SK-N-SH (cell line): ENCODE results near the gene CERS6. TPM values are rescaled to one million over a fixed set of nuclear protein-coding genes. Genes with fewer than 3 reads are reported as not detected.

ENCODE experiments used
- CTCF ChIA-PET: fragments of 300-600, 350-600 bp; formaldehyde crosslinking; extraction: SDS; loops from one replicate; lab custom pipeline; 2021; lab: Yijun Ruan, JAX
- POLR2A ChIA-PET: fragments of 350-600 bp; sonication (Branson Sonifier 250); formaldehyde crosslinking; extraction: SDS; loops from one replicate; lab custom pipeline; 2020; ENCODE audit warnings: antibody characterized with exemption, inconsistent platforms; lab: Yijun Ruan, JAX
- DNase-seq: peaks from one replicate; pipeline ENCODE4 v3.0.0; 2012
- H2AFZ ChIP-seq: fragments of 200-600 bp; sonication (generic); 2 replicates; pipeline ENCODE4 v1.8.1; 2016; ENCODE audit warnings: antibody characterized with exemption, mild to moderate bottlenecking, low read depth
- H3F3A ChIP-seq: fragments of 200-600 bp; sonication (generic); replicated peaks from 2 replicates; pipeline ENCODE3; 2016; ENCODE audit warnings: antibody characterized with exemption, mild to moderate bottlenecking; ENCODE audit not compliant: insufficient read depth
- H3K27ac ChIP-seq, 2 experiments: fragments of 200-500 bp in 1 of 2; fragments of 200-600 bp in 1 of 2; sonication (Bioruptor generic) in 1 of 2; sonication (generic), shearing (Covaris generic) in 1 of 2; 2 replicates each; pipeline versions ENCODE4 v1.5.1 to v1.6.1; 2014 to 2016; ENCODE audit warnings: low read depth in 2 of 2, inconsistent platforms in 1 of 2, low read length in 1 of 2, mild to moderate bottlenecking in 1 of 2, mixed read lengths in 1 of 2
- H3K27me3 ChIP-seq: fragments of 200-600 bp; sonication (generic), shearing (Covaris generic); 2 replicates; pipeline ENCODE4 v1.6.1; 2016; ENCODE audit warnings: mixed run types; ENCODE audit not compliant: insufficient read depth
- H3K36me3 ChIP-seq, 2 experiments: fragments of 200-500 bp in 1 of 2; fragments of 200-600 bp in 1 of 2; sonication (Bioruptor generic) in 1 of 2; sonication (generic) in 1 of 2; replicated peaks in 1 of 2; 2 replicates each; pipeline versions ENCODE3 to v1.5.1; 2014 to 2016; ENCODE audit warnings: low read length in 1 of 2, mild to moderate bottlenecking in 1 of 2; ENCODE audit not compliant: insufficient read depth in 2 of 2, control insufficient read depth in 1 of 2
- H3K4me1 ChIP-seq, 2 experiments: fragments of 200-500 bp in 1 of 2; fragments of 200-600 bp in 1 of 2; sonication (Bioruptor generic) in 1 of 2; sonication (generic), shearing (Covaris generic) in 1 of 2; 2 replicates each; pipeline versions ENCODE4 v1.5.1 to v1.6.1; 2014 to 2016; ENCODE audit warnings: low read depth in 1 of 2, low read length in 1 of 2, mixed run types in 1 of 2; ENCODE audit not compliant: insufficient read depth in 2 of 2, control insufficient read depth in 1 of 2
- H3K4me2 ChIP-seq: fragments of 200-600 bp; sonication (generic), shearing (Covaris generic); 2 replicates; pipeline ENCODE4 v1.6.1; 2017; ENCODE audit warnings: mixed run types
- H3K4me3 ChIP-seq, 2 experiments: fragments of 200-500 bp in 1 of 2; fragments of 200-600 bp in 1 of 2; sonication (Bioruptor generic) in 1 of 2; sonication (generic), shearing (Covaris generic) in 1 of 2; 2 replicates each; pipeline versions ENCODE4 v1.5.1 to v1.8.1; 2014 to 2016; ENCODE audit warnings: low read depth in 2 of 2, inconsistent platforms in 1 of 2, low read length in 1 of 2, mild to moderate bottlenecking in 1 of 2, mixed read lengths in 1 of 2, moderate library complexity in 1 of 2
- H3K79me2 ChIP-seq: fragments of 200-600 bp; sonication (generic); 2 replicates; pipeline ENCODE4 v1.8.1; 2017; ENCODE audit warnings: mild to moderate bottlenecking; ENCODE audit not compliant: insufficient read depth
- H3K9ac ChIP-seq: fragments of 200-600 bp; sonication (generic); 2 replicates; pipeline ENCODE4 v1.6.1; 2017; ENCODE audit warnings: mixed run types
- H3K9me2 ChIP-seq: fragments of 200-600 bp; sonication (generic); 2 replicates; pipeline ENCODE4 v1.6.1; 2017; ENCODE audit warnings: mixed run types
- H3K9me3 ChIP-seq: fragments of 200-600 bp; sonication (generic); 2 replicates; pipeline ENCODE4 v1.6.1; 2017; ENCODE audit warnings: mixed run types, mild to moderate bottlenecking, moderate library complexity
- H4K20me1 ChIP-seq: fragments of 200-600 bp; sonication (generic); 2 replicates; pipeline ENCODE4 v1.6.1; 2017; ENCODE audit warnings: mild to moderate bottlenecking, mixed run types; ENCODE audit not compliant: insufficient read depth
- ELF1 ChIP-seq: IDR thresholded peaks from 2 replicates; pipeline ENCODE4 v1.4.0; 2012
- EP300 ChIP-seq, 2 experiments: IDR thresholded peaks; 2 replicates each; pipeline versions ENCODE4 v1.4.0 to v1.6.1; 2012; ENCODE audit warnings: borderline replicate concordance in 1 of 2, low read depth in 1 of 2, low read length in 1 of 2
- FOXJ3 ChIP-seq: sonication (generic); formaldehyde crosslinking; IDR thresholded peaks from 2 replicates; pipeline ENCODE4 v1.5.1; 2020; ENCODE audit warnings: mild to moderate bottlenecking, missing genetic modification reagents
- FOXM1 ChIP-seq: IDR thresholded peaks from 2 replicates; pipeline ENCODE4 v1.4.0; 2012; ENCODE audit warnings: low read depth, mild to moderate bottlenecking
- GABPA ChIP-seq: IDR thresholded peaks from 2 replicates; pipeline ENCODE4 v1.4.0; 2012; ENCODE audit warnings: low read depth, mild to moderate bottlenecking
- GATA2 ChIP-seq: sonication (generic); formaldehyde crosslinking; IDR thresholded peaks from 2 replicates; pipeline ENCODE4 v1.5.0; 2020; ENCODE audit warnings: mild to moderate bottlenecking, missing genetic modification reagents
- NFIC ChIP-seq: IDR thresholded peaks from 2 replicates; pipeline ENCODE4 v1.4.0; 2012; ENCODE audit warnings: borderline replicate concordance
- NRF1 ChIP-seq: IDR thresholded peaks from 2 replicates; pipeline ENCODE4 v1.6.1; 2012; ENCODE audit warnings: low read depth, mild to moderate bottlenecking, low read length
- RAD21 ChIP-seq: IDR thresholded peaks from 2 replicates; pipeline ENCODE4 v1.6.1; 2012; ENCODE audit warnings: mild to moderate bottlenecking, low read length
- RFX5 ChIP-seq: IDR thresholded peaks from 2 replicates; pipeline ENCODE4 v1.6.1; 2012; ENCODE audit warnings: mild to moderate bottlenecking, improper control_type of control experiment, low read length
- TCF12 ChIP-seq: IDR thresholded peaks from 2 replicates; pipeline ENCODE4 v1.4.0; 2012
- WGBS: methylation state at CpG from one replicate; pipeline ENCODE4 v1.1.6; 2017; ENCODE audit warnings: low lambda C conversion rate; 5-methylcytosine and 5-hydroxymethylcytosine counted together
- polyA plus RNA-seq, 3 experiments: library from polyadenylated mRNA; depleted of rRNA; stranded (reverse); fragments of >200 nt; gene quantifications; 2 replicates each; pipeline ENCODE4 v1.2.3, GENCODE V29; 2012
- TF ChIP-seq, protein P1 (sequence below): IDR thresholded peaks from 2 replicates; pipeline ENCODE4 v1.4.0; 2012; ENCODE audit warnings: low read depth
- TF ChIP-seq, protein P2 (sequence below): IDR thresholded peaks from 2 replicates; pipeline ENCODE4 v1.4.0; 2012; ENCODE audit warnings: low read depth, borderline replicate concordance
- TF ChIP-seq, protein P3 (sequence below): IDR thresholded peaks from 2 replicates; pipeline ENCODE4 v1.4.0; 2012; ENCODE audit warnings: low read depth, borderline replicate concordance
- TF ChIP-seq, protein P4 (sequence below): fragments of 200-600 bp; sonication (generic); IDR thresholded peaks from 2 replicates; pipeline ENCODE4 v1.6.1; 2017; ENCODE audit warnings: antibody characterized with exemption, mild to moderate bottlenecking, moderate library complexity

Gene CERS6
- polyA plus RNA-seq, 1 of the 3 experiments (the other 2 are of a cell fraction), result 1.8 TPM

DNA sequence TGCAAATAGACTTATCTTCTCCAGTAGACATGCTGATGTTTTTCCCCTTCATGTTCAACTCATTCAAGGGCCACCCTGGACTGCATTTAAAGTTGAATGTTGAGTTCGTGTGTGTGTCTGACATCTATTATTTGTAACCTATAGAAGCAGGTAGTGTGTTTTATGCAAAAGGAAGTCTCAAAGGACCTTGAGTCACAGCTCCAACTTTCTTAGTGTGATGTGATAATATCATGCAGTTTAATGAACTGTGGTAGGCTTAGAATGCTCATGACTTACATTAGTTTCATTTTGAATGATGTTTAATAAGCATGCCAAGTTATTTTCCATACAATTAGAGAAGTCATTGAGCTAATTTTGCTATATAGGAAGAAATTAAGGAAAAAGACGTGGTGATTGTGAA is 67.9 kb downstream of the CERS6 start:
- no peaks in the 10 kb centered on the region for H3K27me3 ChIP-seq
- DNase-seq, result no peak
- H3K4me3 ChIP-seq, result no peak overlapping the region
- H4K20me1 ChIP-seq, result no peaks in the 10 kb centered on the region
- H3K9me3 ChIP-seq, result no peaks in the 10 kb centered on the region
- H3K36me3 ChIP-seq, result no peaks in the 10 kb centered on the region
- 64% methylated on average over 2 of the region's 2 CpGs for WGBS
- H3K9me2 ChIP-seq, result no peaks in the 10 kb centered on the region
- H3K9ac ChIP-seq, result no peak overlapping the region
- H2AFZ ChIP-seq, result no peak overlapping the region
- no peak overlapping the region for H3K27ac ChIP-seq
- POLR2A ChIA-PET, result no interaction called here
- peaks cover 0 to 11% of the 10 kb centered on the region in 2 experiments; a peak in 2 of 4 replicates for H3K4me1 ChIP-seq
- no peaks in the 10 kb centered on the region for H3F3A ChIP-seq
- H3K79me2 ChIP-seq, result no peaks in the 10 kb centered on the region
- CTCF ChIA-PET, result interaction anchor here (1.1 kb wide), 1 partner anchor 9 kb away, joined by 3 read pairs; no protein-coding TSS in a partner anchor
- TF ChIP-seq, protein P1, sequence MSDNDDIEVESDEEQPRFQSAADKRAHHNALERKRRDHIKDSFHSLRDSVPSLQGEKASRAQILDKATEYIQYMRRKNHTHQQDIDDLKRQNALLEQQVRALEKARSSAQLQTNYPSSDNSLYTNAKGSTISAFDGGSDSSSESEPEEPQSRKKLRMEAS, result no peak
- TF ChIP-seq FOXJ3 (CRISPR knock-in tag), result no peak
- TF ChIP-seq ELF1, result no peak
- TF ChIP-seq EP300 (IDR thresholded peaks at IDR 0.05; ENCODE audit: borderline replicate concordance in 1 of 2, low read depth in 1 of 2, low read length in 1 of 2), result no peak
- TF ChIP-seq GATA2 (CRISPR knock-in tag), result no peak
- TF ChIP-seq, protein P2, sequence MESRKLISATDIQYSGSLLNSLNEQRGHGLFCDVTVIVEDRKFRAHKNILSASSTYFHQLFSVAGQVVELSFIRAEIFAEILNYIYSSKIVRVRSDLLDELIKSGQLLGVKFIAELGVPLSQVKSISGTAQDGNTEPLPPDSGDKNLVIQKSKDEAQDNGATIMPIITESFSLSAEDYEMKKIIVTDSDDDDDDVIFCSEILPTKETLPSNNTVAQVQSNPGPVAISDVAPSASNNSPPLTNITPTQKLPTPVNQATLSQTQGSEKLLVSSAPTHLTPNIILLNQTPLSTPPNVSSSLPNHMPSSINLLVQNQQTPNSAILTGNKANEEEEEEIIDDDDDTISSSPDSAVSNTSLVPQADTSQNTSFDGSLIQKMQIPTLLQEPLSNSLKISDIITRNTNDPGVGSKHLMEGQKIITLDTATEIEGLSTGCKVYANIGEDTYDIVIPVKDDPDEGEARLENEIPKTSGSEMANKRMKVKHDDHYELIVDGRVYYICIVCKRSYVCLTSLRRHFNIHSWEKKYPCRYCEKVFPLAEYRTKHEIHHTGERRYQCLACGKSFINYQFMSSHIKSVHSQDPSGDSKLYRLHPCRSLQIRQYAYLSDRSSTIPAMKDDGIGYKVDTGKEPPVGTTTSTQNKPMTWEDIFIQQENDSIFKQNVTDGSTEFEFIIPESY, result no peak
- no peak for TF ChIP-seq NFIC
- TF ChIP-seq, protein P3, sequence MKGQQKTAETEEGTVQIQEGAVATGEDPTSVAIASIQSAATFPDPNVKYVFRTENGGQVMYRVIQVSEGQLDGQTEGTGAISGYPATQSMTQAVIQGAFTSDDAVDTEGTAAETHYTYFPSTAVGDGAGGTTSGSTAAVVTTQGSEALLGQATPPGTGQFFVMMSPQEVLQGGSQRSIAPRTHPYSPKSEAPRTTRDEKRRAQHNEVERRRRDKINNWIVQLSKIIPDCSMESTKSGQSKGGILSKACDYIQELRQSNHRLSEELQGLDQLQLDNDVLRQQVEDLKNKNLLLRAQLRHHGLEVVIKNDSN, result no peak
- no peak for TF ChIP-seq GABPA
- no peak for TF ChIP-seq RFX5
- no peak for TF ChIP-seq FOXM1
- TF ChIP-seq NRF1, result no peak
- TF ChIP-seq, protein P4, sequence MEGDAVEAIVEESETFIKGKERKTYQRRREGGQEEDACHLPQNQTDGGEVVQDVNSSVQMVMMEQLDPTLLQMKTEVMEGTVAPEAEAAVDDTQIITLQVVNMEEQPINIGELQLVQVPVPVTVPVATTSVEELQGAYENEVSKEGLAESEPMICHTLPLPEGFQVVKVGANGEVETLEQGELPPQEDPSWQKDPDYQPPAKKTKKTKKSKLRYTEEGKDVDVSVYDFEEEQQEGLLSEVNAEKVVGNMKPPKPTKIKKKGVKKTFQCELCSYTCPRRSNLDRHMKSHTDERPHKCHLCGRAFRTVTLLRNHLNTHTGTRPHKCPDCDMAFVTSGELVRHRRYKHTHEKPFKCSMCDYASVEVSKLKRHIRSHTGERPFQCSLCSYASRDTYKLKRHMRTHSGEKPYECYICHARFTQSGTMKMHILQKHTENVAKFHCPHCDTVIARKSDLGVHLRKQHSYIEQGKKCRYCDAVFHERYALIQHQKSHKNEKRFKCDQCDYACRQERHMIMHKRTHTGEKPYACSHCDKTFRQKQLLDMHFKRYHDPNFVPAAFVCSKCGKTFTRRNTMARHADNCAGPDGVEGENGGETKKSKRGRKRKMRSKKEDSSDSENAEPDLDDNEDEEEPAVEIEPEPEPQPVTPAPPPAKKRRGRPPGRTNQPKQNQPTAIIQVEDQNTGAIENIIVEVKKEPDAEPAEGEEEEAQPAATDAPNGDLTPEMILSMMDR, result no peak
- no peak for TF ChIP-seq TCF12
- TF ChIP-seq RAD21, result no peak
- no peak overlapping the region for H3K4me2 ChIP-seq
